Activated CD4-positive, alpha-beta T cell treated with anti-CD3 and anti-CD28 coated beads, Interleukin-2, Interleukin-4, amounts not matched to agents 100 ng/mL and 50 ng/mL, durations not matched to agents 16 hours and 8 hours (primary cell): ENCODE data around the gene TPH1.

Experiments
- DNase-seq: peaks from one replicate; pipeline ENCODE4 v3.0.0-alpha.2; 2020; ENCODE audit warnings: low spot score

Gene TPH1

DNA sequence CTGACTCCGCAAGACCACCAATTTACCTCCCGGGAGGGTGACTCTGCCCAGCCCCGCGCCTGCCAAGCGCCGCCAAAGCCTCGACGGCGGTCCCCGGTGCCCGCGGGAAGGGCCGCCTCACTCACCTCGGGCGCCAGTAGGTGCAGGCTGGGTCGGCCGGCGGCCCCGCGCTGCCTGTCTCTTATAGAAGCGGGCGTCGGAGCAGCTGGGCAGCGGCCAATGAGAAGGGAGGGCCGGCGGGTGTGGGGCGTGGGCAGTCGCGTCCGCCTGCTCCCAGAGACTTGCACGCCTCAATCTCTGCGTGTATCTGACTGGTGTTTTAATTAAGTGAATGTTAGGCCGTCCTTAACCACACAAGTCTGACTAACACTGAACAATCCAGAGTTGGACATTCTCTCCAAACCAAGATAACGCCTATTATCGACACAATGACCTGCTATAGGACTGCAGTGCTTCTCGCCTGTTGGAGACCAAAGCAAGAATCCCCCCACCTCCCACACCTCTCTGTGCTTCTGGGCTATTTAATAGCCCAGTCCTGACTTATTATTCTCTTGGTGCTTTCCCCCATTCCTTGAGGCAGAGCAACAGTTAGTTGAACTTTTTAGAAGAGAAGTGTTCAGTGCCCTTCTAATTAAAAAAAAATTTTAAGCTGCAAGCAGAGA, at the start of gene TPH1:
TSS of gene TPH1 (minus strand) at position 154 of the 662 bp plus-strand sequence. CDS start 5,507 bp downstream, outside the sequence.
- no peak for DNase-seq

- DNase-seq = no peak
These were observed 47.9 kb upstream of the TPH1 start for GRCh38 chr11:18093959-18094358.

DNA sequence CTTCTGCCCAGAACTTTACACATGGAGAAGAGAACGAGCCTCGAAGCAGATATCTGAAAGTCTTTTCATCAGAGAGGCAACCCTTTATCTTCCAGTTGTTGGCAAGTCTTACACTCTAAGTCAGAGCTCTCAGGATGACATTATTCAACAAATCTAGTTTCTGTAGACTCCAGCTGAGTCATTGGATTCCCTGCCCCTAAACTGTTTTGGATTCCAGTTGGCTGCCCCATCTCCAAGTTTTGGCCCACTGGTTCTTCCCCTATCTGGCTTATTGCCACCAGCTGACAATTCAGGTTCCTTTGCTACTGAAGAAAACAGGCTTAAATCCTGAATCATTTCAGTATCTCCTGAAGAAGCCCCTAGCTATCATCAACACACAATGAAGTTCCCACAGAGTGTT, 45.7 kb upstream of the TPH1 start:
- no peak for DNase-seq

- no peak for DNase-seq
These were observed 42.9 kb upstream of the TPH1 start for GRCh38 chr11:18088966-18089365.

- no peak for DNase-seq
These were observed 42.3 kb upstream of the TPH1 start for GRCh38 chr11:18088366-18088765.

GRCh38 chr11:18081551-18081950, 35.5 kb upstream of the TPH1 start:
- no peak for DNase-seq

DNA sequence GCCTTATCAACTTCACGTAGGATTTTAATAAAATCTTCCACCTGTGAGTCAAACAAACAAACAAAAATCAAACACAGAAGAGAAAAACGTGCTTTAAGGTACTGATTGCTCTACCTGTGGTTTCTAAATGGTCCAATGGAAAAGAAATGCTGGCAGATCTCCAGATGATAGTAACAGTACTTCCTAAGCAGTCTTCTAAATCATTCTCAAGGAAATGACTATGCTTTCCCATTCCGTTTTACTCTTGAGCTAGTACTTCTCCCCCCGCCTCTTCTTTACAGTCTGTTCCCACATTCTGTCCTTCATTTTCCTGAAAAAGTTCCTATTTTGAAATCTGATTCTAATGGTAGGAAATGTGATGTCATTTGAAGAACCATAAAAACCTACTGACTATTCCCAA, 34.4 kb upstream of the TPH1 start:
- DNase-seq = no peak

GRCh38 chr11:18078909-18079308, 32.8 kb upstream of the TPH1 start:
- no peak for DNase-seq

GRCh38 chr11:18075444-18075843, 29.4 kb upstream of the TPH1 start:
- DNase-seq = no peak

GRCh38 chr11:18071098-18071705, 25.1 kb upstream of the TPH1 start:
- no peak for DNase-seq

DNA sequence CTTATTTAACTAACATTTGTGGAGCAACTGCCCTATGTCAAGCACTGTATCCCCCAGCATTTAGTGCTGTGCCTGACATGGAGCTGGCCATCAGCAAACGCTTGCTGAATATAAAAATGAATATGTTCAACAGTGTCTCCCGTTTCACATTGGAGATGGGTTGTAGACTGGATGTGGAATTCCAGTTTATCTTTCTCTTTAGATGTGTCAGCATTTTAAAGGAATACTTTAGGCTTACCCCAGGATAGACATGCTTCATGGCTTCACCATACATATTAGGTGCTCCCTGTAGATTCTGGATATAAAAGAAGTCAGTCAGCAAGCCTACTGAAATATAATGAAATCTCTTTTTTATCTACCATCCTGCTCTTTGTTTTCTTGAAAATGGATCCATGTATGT, 21.3 kb upstream of the TPH1 start:
- DNase-seq = no peak

DNA sequence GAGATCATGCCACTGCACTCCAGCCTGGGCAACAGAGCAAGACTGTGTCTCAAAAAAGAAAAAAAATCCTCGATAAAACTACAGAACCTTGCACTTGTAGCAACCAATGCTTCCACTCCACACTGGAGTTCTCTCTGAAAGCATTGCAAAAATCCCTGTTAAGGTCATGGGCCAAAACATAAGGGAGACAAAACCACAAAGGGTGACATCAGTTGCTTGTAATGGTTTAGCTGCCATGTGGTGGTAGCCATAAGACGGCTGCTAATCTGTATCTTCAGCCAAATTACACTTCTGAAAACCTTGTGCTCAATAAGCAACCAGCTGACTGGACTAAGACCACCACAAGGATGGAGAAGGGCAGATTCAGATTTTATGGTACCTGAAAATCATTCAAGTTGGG, 20.6 kb upstream of the TPH1 start:
- no peak for DNase-seq

- no peak for DNase-seq
These were observed 19.5 kb upstream of the TPH1 start for GRCh38 chr11:18065572-18065971.

DNA sequence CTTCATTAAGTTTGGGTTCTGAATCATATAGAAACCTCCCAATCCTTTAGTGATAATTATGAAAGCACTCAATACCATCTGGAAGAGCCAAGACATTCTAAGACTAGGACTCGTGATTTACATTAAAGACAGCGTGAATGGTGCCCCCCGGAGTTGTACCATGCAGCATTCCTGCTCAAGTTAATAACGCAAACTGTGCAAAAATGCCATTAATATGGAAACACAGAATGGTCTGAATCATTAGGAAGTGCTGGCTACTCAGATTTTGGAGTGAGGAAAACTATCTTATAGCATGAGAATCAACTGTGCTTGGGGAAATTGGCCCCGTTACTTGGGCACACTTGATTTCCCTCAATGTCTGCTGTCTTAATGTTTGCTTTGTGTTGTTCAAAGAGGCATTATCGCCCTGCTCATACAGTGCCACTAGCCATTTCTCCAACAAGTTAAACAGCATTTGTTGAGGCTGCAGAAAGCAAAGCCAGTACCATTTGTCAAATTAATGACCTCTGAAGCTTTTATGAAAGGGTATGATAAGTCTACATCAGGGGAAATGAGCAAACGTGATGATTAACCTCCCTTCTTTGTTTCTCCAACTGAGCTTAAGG, 18.5 kb upstream of the TPH1 start:
- no peak for DNase-seq

- DNase-seq = no peak
These were observed 17.9 kb upstream of the TPH1 start for GRCh38 chr11:18063862-18064434.

GRCh38 chr11:18063125-18063524, 17.1 kb upstream of the TPH1 start:
- no peak for DNase-seq

GRCh38 chr11:18061351-18061750, 15.3 kb upstream of the TPH1 start:
- no peak for DNase-seq

- no peak for DNase-seq
These were observed 10.6 kb upstream of the TPH1 start for GRCh38 chr11:18056561-18057181.

DNA sequence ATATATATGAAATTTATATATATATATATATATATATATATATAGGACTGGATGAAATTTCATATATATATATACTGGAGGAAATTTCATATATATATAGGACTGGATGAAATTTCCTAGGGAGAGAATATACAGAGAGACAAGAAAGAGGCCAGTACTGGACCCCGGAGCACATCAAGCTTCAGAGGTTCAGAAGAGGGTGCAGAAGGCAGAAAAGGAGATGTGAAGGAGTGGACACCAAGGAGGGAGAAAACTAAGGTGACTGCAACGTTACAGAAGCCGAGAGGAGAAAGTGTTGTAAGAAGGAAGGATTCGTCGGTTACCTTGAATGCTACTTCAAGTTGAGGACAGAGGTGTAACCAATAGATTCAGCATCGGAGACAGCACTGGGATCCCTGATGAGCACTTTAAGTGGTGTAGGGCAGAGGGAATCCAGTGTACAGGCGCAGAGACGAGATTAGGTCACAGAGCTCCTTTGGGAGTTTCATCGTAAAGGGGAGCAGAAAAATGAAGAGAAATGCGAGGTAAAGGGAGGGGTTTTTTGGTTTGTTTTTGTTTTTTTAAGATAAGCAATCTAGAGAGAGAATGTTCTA, 8.5 kb upstream of the TPH1 start:
- no peak for DNase-seq

GRCh38 chr11:18050848-18051247, 4.8 kb upstream of the TPH1 start:
- no peak for DNase-seq

GRCh38 chr11:18036456-18036855, 9.6 kb downstream of the TPH1 start:
- no peak for DNase-seq

DNA sequence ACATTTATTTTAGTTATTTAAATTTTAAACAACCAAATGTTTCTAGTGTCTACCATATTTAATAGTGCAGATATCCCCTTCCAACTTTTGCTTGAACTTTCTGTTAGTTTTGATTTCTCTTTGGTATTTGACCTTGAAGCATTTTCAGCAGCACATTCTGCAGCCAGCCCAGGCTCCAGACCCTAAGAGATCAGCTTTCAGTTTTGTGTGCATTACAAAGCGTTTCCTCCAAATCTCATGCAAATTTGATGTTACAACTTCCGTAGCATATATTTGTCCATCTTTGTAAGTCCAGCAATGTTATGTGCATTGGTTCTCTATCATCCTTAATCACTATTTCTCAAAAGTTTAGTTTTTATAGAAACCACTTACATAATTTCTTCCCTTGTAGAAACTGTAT, 18.6 kb downstream of the TPH1 start:
- DNase-seq = no peak

DNA sequence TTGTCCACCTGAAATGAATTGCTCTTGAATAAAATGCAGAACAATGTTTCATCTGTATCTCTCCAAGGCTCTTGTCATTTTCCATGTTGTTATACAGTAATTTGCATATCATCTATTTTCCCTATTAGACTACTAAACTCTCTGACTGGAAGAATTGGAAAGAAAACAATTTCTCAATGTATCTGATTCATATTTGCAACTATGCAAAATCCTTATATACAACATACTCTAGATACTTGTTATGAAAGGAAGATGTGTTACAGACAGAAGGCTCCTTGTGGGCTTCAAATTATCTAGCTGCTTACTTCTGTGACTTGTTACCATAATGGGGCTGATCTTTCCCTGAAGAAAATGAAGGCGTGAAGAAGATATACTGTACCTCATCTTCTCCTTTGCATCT, 23.6 kb downstream of the TPH1 start:
- DNase-seq = no peak
